Stimulated activated CD4-positive, alpha-beta T cell treated with anti-CD3 and anti-CD28 coated beads, Interleukin-1b, Interleukin-23, amount 100 ng/mL, for 1 hour (primary cell): Measurements from ENCODE around the gene NIT2.
A peak's percentile ranks its signal among the peaks of the same experiment; 100 is the strongest.
"Not testable (repeated sequence)": the region's sequence is repeated elsewhere in the genome, so short reads cannot be mapped to it uniquely, and the experiment has no call there.

Experiments
- DNase-seq, 2 donors: peaks; one replicate each; pipeline ENCODE4 v3.0.0-alpha.2; 2020; ENCODE audit warnings: low read depth in 2 of 2

NIT2 gene

GRCh38 chr3:100334488-100335351, at the start of gene NIT2:
Gene NIT2 (plus strand): TSS chr3:100334757. CDS start chr3:100334792, 35 bp downstream.
- peak; percentile 42 to 58 for DNase-seq

GRCh38 chr3:100288288-100288894, 46.2 kb upstream of the NIT2 start:
- no peak for DNase-seq

- DNase-seq: no peak
Measured at GRCh38 chr3:100289339-100289738, 45.2 kb upstream of the NIT2 start.

- DNase-seq: no peak
Measured at GRCh38 chr3:100295089-100295488, 39.5 kb upstream of the NIT2 start.

- DNase-seq: no peak
Measured at GRCh38 chr3:100297784-100298183, 36.8 kb upstream of the NIT2 start.

- no peak for DNase-seq
Measured at GRCh38 chr3:100299016-100299415, 35.5 kb upstream of the NIT2 start.

- DNase-seq: no peak
Measured at GRCh38 chr3:100306695-100307094, 27.9 kb upstream of the NIT2 start.

- DNase-seq: no peak
Measured at GRCh38 chr3:100310355-100310965, 24.1 kb upstream of the NIT2 start.

- no peak for DNase-seq
Measured at GRCh38 chr3:100311011-100311410, 23.5 kb upstream of the NIT2 start.

- DNase-seq: no peak
Measured at GRCh38 chr3:100316641-100317069, 17.9 kb upstream of the NIT2 start.

- no peak for DNase-seq
Measured at GRCh38 chr3:100317912-100318311, 16.6 kb upstream of the NIT2 start.

GRCh38 chr3:100319951-100320350, 14.6 kb upstream of the NIT2 start:
- DNase-seq: no peak

GRCh38 chr3:100324044-100324443, 10.5 kb upstream of the NIT2 start:
- DNase-seq: no peak

GRCh38 chr3:100325827-100326226, 8.7 kb upstream of the NIT2 start:
- no peak for DNase-seq

GRCh38 chr3:100327377-100327776, 7.2 kb upstream of the NIT2 start:
- not testable (repeated sequence) for DNase-seq

GRCh38 chr3:100329800-100330489, 4.6 kb upstream of the NIT2 start:
- DNase-seq: no peak

GRCh38 chr3:100330651-100331050, 3.9 kb upstream of the NIT2 start:
- DNase-seq: no peak

GRCh38 chr3:100331660-100332059, 2.9 kb upstream of the NIT2 start:
- no peak for DNase-seq

GRCh38 chr3:100333051-100333450, 1.5 kb upstream of the NIT2 start:
- no peak for DNase-seq

GRCh38 chr3:100333970-100334487, 528 bp upstream of the NIT2 start:
- DNase-seq: no peak

- DNase-seq: no peak
Measured at GRCh38 chr3:100335434-100335833, 877 bp downstream of the NIT2 start.

GRCh38 chr3:100336229-100336628, 1.7 kb downstream of the NIT2 start:
- DNase-seq: not testable (repeated sequence)
